HG03469 (cell line): ENCODE measurements around the gene RUBCN.
"Not testable (repeated sequence)": the region's sequence is repeated elsewhere in the genome, so short reads cannot be mapped to it uniquely, and the experiment has no call there.

Experiments used
- ATAC-seq: cut with Tn5 transposase; IDR thresholded peaks from one replicate; pipeline ENCODE4 v1.9.1; 2021; ENCODE audit warnings: mild to moderate bottlenecking, moderate library complexity, moderate number of reproducible peaks; ENCODE audit not compliant: unreplicated experiment

Gene RUBCN

GRCh38 chr3:197687570-197687969 lies 49.1 kb downstream of the RUBCN start:
- no peak for ATAC-seq

- ATAC-seq = no peak
Observed at GRCh38 chr3:197686899-197687298, 49.8 kb downstream of the RUBCN start.

GRCh38 chr3:197685546-197685945 lies 51.2 kb downstream of the RUBCN start:
- ATAC-seq = no peak

GRCh38 chr3:197683191-197683590 lies 53.5 kb downstream of the RUBCN start:
- no peak for ATAC-seq

GRCh38 chr3:197682713-197683112 lies 54.0 kb downstream of the RUBCN start:
- ATAC-seq = no peak

- no peak for ATAC-seq
Observed at GRCh38 chr3:197680955-197681521, 55.7 kb downstream of the RUBCN start.

- no peak for ATAC-seq
Observed at GRCh38 chr3:197675951-197676350, 60.8 kb downstream of the RUBCN start.

GRCh38 chr3:197675563-197675860 lies 61.2 kb downstream of the RUBCN start:
- ATAC-seq = no peak

- ATAC-seq = no peak
Observed at GRCh38 chr3:197674741-197675562, 61.8 kb downstream of the RUBCN start.

- ATAC-seq = no peak
Observed at GRCh38 chr3:197673170-197673569, 63.5 kb downstream of the RUBCN start.

GRCh38 chr3:197670361-197670760 lies 66.3 kb downstream of the RUBCN start:
- no peak for ATAC-seq

GRCh38 chr3:197667968-197668367 lies 68.7 kb downstream of the RUBCN start:
- ATAC-seq = no peak

- ATAC-seq = not testable (repeated sequence)
Observed at GRCh38 chr3:197667293-197667692, 69.4 kb downstream of the RUBCN start.

- not testable (repeated sequence) for ATAC-seq
Observed at GRCh38 chr3:197666221-197666842, 70.4 kb downstream of the RUBCN start.

- ATAC-seq = not testable (repeated sequence)
Observed at GRCh38 chr3:197665549-197665948, 71.2 kb downstream of the RUBCN start.

GRCh38 chr3:197665142-197665491 lies 71.6 kb downstream of the RUBCN start:
- peak; percentile 74 for ATAC-seq

GRCh38 chr3:197664414-197665141 lies 72.1 kb downstream of the RUBCN start:
- ATAC-seq = peak; percentile 18

GRCh38 chr3:197663367-197664140 lies 73.2 kb downstream of the RUBCN start:
- not testable (repeated sequence) for ATAC-seq

GRCh38 chr3:197662352-197662751 lies 74.4 kb downstream of the RUBCN start:
- ATAC-seq = not testable (repeated sequence)

GRCh38 chr3:197661874-197662273 lies 74.8 kb downstream of the RUBCN start:
- ATAC-seq = not testable (repeated sequence)
